Fibroblast of mammary gland (primary cell): ENCODE results near the gene PPP1R14C.

Experiments used
- DNase-seq: peaks from one replicate; pipeline ENCODE4 v3.0.0-alpha.2; 2010; ENCODE audit warnings: low read depth
- H3K4me3 ChIP-seq: 2 replicates; pipeline ENCODE4 v1.5.1; 2011; ENCODE audit warnings: low read depth, mild to moderate bottlenecking, low read length, moderate library complexity; ENCODE audit not compliant: control insufficient read depth
- TF ChIP-seq, protein P1 (sequence below): conservative IDR thresholded peaks from 2 replicates; pipeline ENCODE4 v1.5.1; 2011; ENCODE audit warnings: low read depth, low read length, inconsistent platforms; ENCODE audit not compliant: control insufficient read depth, insufficient read depth

Gene PPP1R14C

GRCh38 chr6:150227281-150227680, 84.4 kb downstream of the PPP1R14C start:
- H3K4me3 ChIP-seq = no peak overlapping the region
- no peak for DNase-seq
- TF ChIP-seq, protein P1, sequence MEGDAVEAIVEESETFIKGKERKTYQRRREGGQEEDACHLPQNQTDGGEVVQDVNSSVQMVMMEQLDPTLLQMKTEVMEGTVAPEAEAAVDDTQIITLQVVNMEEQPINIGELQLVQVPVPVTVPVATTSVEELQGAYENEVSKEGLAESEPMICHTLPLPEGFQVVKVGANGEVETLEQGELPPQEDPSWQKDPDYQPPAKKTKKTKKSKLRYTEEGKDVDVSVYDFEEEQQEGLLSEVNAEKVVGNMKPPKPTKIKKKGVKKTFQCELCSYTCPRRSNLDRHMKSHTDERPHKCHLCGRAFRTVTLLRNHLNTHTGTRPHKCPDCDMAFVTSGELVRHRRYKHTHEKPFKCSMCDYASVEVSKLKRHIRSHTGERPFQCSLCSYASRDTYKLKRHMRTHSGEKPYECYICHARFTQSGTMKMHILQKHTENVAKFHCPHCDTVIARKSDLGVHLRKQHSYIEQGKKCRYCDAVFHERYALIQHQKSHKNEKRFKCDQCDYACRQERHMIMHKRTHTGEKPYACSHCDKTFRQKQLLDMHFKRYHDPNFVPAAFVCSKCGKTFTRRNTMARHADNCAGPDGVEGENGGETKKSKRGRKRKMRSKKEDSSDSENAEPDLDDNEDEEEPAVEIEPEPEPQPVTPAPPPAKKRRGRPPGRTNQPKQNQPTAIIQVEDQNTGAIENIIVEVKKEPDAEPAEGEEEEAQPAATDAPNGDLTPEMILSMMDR = no peak

DNA sequence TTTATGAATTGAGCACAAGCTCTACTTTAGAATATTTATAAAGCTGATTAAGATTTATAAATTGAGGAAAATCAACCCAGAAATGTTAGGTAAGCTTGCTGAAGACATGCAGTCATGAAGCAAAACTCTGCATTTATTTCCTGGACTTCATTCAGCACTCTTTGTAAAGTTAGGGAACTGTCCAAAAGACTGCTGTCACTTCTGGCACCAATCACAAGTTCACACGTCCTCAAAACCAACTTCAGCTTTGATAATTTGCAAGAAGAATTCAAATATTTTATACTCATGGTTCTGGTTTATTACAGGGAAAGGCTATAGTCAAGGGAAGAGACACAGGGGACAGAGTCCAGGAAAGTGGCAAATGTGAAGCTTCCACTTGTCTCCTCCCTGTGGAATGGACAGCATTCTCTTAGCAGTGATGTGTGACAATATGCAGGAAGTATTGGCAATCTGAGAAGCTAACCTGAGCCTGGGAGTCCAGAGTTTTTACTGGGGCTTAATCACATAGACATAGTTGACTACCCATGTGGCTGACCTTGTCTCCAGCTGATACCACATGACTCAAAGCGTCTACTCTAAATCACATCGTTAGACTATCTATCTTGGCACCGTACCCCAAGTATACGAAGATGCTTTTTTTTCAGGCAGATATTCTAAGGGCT, 85.4 kb downstream of the PPP1R14C start:
- TF ChIP-seq, protein P1 = no peak
- no peak for DNase-seq
- H3K4me3 ChIP-seq = no peak overlapping the region

- no peak overlapping the region for H3K4me3 ChIP-seq
- TF ChIP-seq, protein P1 = no peak
- peak; percentile 67 for DNase-seq
Observed at GRCh38 chr6:150229436-150230163, 86.8 kb downstream of the PPP1R14C start.

DNA sequence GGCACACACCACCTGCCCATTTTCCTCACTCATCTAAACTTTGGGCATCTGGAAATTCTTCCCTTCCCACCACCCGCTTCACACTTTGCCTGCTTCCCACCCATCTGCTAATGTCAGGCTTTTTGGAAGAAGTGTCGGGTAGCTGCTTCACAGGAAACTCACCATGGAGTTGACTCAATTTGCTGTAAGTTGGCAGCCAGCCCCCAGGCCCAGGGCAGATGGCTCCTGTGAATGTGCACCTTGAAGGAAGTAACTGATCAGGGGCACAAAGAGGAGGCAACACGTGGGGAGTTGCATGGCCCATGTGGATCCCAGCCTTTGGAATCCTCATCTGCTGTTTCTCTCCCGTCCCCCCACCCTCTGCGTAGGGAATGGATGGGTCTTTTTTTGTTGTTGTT, 87.3 kb downstream of the PPP1R14C start:
- H3K4me3 ChIP-seq = no peak overlapping the region
- TF ChIP-seq, protein P1 = no peak
- peak; percentile 21 for DNase-seq

DNA sequence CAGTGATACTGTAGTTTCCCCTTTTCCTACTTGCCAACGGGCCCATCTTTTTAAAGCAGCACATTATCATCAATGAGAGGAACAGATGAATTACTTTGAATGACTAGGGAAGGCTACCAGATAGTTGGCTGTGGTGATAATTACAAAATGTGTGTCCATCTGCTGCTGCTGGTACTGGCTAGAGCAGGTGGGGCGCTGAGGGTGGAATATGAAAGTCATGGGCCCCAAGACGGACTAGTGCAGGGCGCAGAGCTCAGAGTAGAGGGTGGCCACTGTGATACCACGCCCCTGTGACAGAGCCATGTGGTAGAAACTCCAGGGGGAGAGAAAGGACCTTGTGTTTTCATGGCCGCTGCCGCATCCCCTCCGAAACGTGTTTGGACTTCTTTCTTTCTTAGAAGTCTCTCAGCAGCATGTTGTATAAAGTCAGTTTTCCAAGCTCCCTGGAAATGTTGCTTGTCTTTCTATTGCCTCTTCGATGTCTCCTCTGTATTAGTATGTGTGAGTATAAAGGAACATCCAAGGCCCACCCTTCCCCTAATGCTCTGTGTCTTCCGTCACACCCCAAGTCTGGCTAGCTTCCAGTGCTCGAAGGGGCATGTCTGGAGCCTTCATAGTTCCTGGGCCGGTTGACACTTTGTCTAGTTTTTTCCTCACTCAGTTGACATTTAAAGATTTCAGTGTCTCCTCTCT, 88.1 kb downstream of the PPP1R14C start:
- TF ChIP-seq, protein P1 = no peak
- no peak for DNase-seq
- H3K4me3 ChIP-seq = no peak overlapping the region

GRCh38 chr6:150231525-150231850, 88.6 kb downstream of the PPP1R14C start:
- DNase-seq = peak; percentile 37
- TF ChIP-seq, protein P1 = no peak
- H3K4me3 ChIP-seq = no peak overlapping the region
